ENCODE data around the gene PGM5.
"Not testable (repeated sequence)": the region's sequence is repeated elsewhere in the genome, so short reads cannot be mapped to it uniquely, and the experiment has no call there.

PGM5 gene

DNA sequence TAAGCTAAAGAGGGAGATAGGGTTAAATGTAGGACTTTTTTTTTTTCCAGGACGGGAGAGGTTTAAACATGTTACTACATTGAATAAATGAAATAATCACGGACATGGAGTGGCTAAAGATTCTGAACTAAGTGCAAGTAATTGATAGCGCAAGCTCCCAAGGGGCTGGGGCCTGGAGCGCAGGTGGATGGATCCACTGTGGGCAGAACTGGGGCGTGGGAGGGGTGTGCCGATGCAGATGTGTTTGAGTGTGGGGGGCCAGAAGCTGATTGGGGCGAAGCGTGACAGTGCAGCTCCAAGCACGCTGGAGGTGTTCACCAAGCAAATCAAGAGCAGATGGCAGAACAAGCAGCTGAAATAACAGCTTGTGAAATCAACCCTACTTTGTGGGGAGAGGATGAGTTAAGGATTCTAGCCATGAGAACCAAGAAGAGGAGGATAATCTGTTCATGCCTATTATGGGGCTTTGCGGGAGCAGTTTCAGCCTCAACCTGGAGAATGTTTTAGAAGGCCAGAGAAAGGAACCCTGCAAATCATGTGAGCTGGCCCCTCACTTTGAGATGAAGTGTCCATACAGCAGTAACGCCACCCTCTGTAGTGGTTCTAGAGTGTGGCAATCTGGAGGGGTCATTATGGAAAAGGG is 25.8 kb upstream of the PGM5 start:
- H3K36me3 ChIP-seq (replicated peaks in 1 of 2; ENCODE audit: control insufficient read depth in 2 of 2, insufficient read depth in 2 of 2, low read length in 2 of 2); H3K79me1 ChIP-seq (ENCODE audit: low read depth, low read length); H3K23ac ChIP-seq (ENCODE audit: low read depth, low read length, poor library complexity); H3K27me3 ChIP-seq (ENCODE audit: control insufficient read depth in 3 of 3, insufficient read depth in 3 of 3, low read depth in 1 of 3, low read length in 3 of 3); H4K8ac ChIP-seq (ENCODE audit: low read depth, low read length); DNase-seq (ENCODE audit: low spot score); H3K4me1 ChIP-seq (ENCODE audit: control insufficient read depth in 2 of 2, insufficient read depth in 1 of 2, low read depth in 1 of 2, low read length in 2 of 2); H3K27ac ChIP-seq (replicated peaks; ENCODE audit: low read length); H3K9me3 ChIP-seq (replicated peaks in 1 of 2; ENCODE audit: control insufficient read depth in 2 of 2, insufficient read depth in 1 of 2, low read depth in 1 of 2, low read length in 2 of 2); H2BK15ac ChIP-seq (ENCODE audit: low read length); H2BK12ac ChIP-seq (ENCODE audit: low read length); H2AK5ac ChIP-seq (ENCODE audit: low read depth, low read length); H3K9ac ChIP-seq (ENCODE audit: low read depth, low read length, poor library complexity); H2AFZ ChIP-seq (ENCODE audit: low read length); H4K91ac ChIP-seq (ENCODE audit: low read depth, low read length, poor library complexity); H3K4me3 ChIP-seq (ENCODE audit: low read length in 2 of 2); H2BK5ac ChIP-seq (ENCODE audit: low read length); H3K14ac ChIP-seq (ENCODE audit: low read length); H2BK120ac ChIP-seq (ENCODE audit: low read depth, low read length); H3K4me2 ChIP-seq (ENCODE audit: insufficient read depth, low read length, poor library complexity, severe bottlenecking); H3K4ac ChIP-seq (ENCODE audit: low read length); H3K18ac ChIP-seq (ENCODE audit: low read length): not testable (repeated sequence)
- WGBS, 2 donors (ENCODE audit: extremely low coverage in 2 of 2, insufficient read length in 2 of 2, insufficient replicate concordance in 1 of 2), result no CpG with 5 or more reads among the region's 11 CpGs

DNA sequence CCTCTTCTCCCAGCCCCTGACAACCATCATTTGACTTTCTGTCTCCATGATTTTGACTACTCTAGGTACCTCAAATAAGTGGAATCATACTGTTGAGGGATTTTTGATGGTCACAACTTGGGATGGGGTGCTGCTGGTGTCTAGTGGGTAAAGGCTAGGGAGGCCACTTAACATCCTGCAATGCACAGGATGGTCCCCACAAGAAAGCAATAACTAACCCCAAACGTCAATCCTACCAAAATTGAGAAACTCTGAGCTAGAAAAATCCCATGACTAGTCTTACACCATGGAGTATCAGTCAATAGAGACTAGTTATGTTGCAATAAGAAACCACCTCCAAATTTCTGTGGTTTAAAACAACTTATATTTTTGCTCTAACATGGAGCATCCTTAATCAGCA is 24.3 kb upstream of the PGM5 start:
- not testable (repeated sequence) for H2BK5ac ChIP-seq (ENCODE audit: low read length); H3K4me2 ChIP-seq (ENCODE audit: insufficient read depth, low read length, poor library complexity, severe bottlenecking); H2BK120ac ChIP-seq (ENCODE audit: low read depth, low read length); DNase-seq (ENCODE audit: low spot score); H3K9ac ChIP-seq (ENCODE audit: low read depth, low read length, poor library complexity); H3K4me1 ChIP-seq (ENCODE audit: control insufficient read depth in 2 of 2, insufficient read depth in 1 of 2, low read depth in 1 of 2, low read length in 2 of 2); H3K4ac ChIP-seq (ENCODE audit: low read length); H3K4me3 ChIP-seq (ENCODE audit: low read length in 2 of 2); H3K9me3 ChIP-seq (replicated peaks in 1 of 2; ENCODE audit: control insufficient read depth in 2 of 2, insufficient read depth in 1 of 2, low read depth in 1 of 2, low read length in 2 of 2); H3K79me1 ChIP-seq (ENCODE audit: low read depth, low read length); H3K27ac ChIP-seq (replicated peaks; ENCODE audit: low read length); H2BK15ac ChIP-seq (ENCODE audit: low read length); H3K27me3 ChIP-seq (ENCODE audit: control insufficient read depth in 3 of 3, insufficient read depth in 3 of 3, low read depth in 1 of 3, low read length in 3 of 3); H3K14ac ChIP-seq (ENCODE audit: low read length); H3K23ac ChIP-seq (ENCODE audit: low read depth, low read length, poor library complexity); H2AFZ ChIP-seq (ENCODE audit: low read length); H2BK12ac ChIP-seq (ENCODE audit: low read length); H3K36me3 ChIP-seq (replicated peaks in 1 of 2; ENCODE audit: control insufficient read depth in 2 of 2, insufficient read depth in 2 of 2, low read length in 2 of 2); H4K91ac ChIP-seq (ENCODE audit: low read depth, low read length, poor library complexity); H3K18ac ChIP-seq (ENCODE audit: low read length); H4K8ac ChIP-seq (ENCODE audit: low read depth, low read length); H2AK5ac ChIP-seq (ENCODE audit: low read depth, low read length)
- no CpG with 5 or more reads among the region's 1 CpG for WGBS, 2 donors (ENCODE audit: extremely low coverage in 2 of 2, insufficient read length in 2 of 2, insufficient replicate concordance in 1 of 2)

GRCh38 chr9:68335935-68336334 is 20.5 kb upstream of the PGM5 start:
- H4K91ac ChIP-seq (ENCODE audit: low read depth, low read length, poor library complexity), result not testable (repeated sequence)

GRCh38 chr9:68336639-68337339 is 19.6 kb upstream of the PGM5 start:
- H3K18ac ChIP-seq (ENCODE audit: low read length); DNase-seq (ENCODE audit: low spot score); H3K4me2 ChIP-seq (ENCODE audit: insufficient read depth, low read length, poor library complexity, severe bottlenecking); H3K79me1 ChIP-seq (ENCODE audit: low read depth, low read length); H3K9me3 ChIP-seq (replicated peaks in 1 of 2; ENCODE audit: control insufficient read depth in 2 of 2, insufficient read depth in 1 of 2, low read depth in 1 of 2, low read length in 2 of 2); H2BK15ac ChIP-seq (ENCODE audit: low read length); H2BK120ac ChIP-seq (ENCODE audit: low read depth, low read length); H2AK5ac ChIP-seq (ENCODE audit: low read depth, low read length); H3K23ac ChIP-seq (ENCODE audit: low read depth, low read length, poor library complexity); H4K8ac ChIP-seq (ENCODE audit: low read depth, low read length); H3K4me3 ChIP-seq (ENCODE audit: low read length in 2 of 2); H3K4ac ChIP-seq (ENCODE audit: low read length); H2BK12ac ChIP-seq (ENCODE audit: low read length); H3K14ac ChIP-seq (ENCODE audit: low read length); H3K9ac ChIP-seq (ENCODE audit: low read depth, low read length, poor library complexity); H3K4me1 ChIP-seq (ENCODE audit: control insufficient read depth in 2 of 2, insufficient read depth in 1 of 2, low read depth in 1 of 2, low read length in 2 of 2); H2BK5ac ChIP-seq (ENCODE audit: low read length); H2AFZ ChIP-seq (ENCODE audit: low read length); H3K27me3 ChIP-seq (ENCODE audit: control insufficient read depth in 3 of 3, insufficient read depth in 3 of 3, low read depth in 1 of 3, low read length in 3 of 3); H3K27ac ChIP-seq (replicated peaks; ENCODE audit: low read length); H4K91ac ChIP-seq (ENCODE audit: low read depth, low read length, poor library complexity); H3K36me3 ChIP-seq (replicated peaks in 1 of 2; ENCODE audit: control insufficient read depth in 2 of 2, insufficient read depth in 2 of 2, low read length in 2 of 2): not testable (repeated sequence)
- WGBS, 2 donors (ENCODE audit: extremely low coverage in 2 of 2, insufficient read length in 2 of 2, insufficient replicate concordance in 1 of 2), result no CpG with 5 or more reads among the region's 10 CpGs

More at GRCh38 chr9:68335935-68336334, 20.5 kb upstream of the PGM5 start:
- not testable (repeated sequence) for H2BK120ac ChIP-seq (ENCODE audit: low read depth, low read length); H3K9me3 ChIP-seq (replicated peaks in 1 of 2; ENCODE audit: control insufficient read depth in 2 of 2, insufficient read depth in 1 of 2, low read depth in 1 of 2, low read length in 2 of 2); H3K79me1 ChIP-seq (ENCODE audit: low read depth, low read length); H4K8ac ChIP-seq (ENCODE audit: low read depth, low read length); H3K4me1 ChIP-seq (ENCODE audit: control insufficient read depth in 2 of 2, insufficient read depth in 1 of 2, low read depth in 1 of 2, low read length in 2 of 2); H3K27me3 ChIP-seq (ENCODE audit: control insufficient read depth in 3 of 3, insufficient read depth in 3 of 3, low read depth in 1 of 3, low read length in 3 of 3); H3K14ac ChIP-seq (ENCODE audit: low read length); H3K4ac ChIP-seq (ENCODE audit: low read length); H2BK12ac ChIP-seq (ENCODE audit: low read length); H3K9ac ChIP-seq (ENCODE audit: low read depth, low read length, poor library complexity); H2AK5ac ChIP-seq (ENCODE audit: low read depth, low read length); H2BK5ac ChIP-seq (ENCODE audit: low read length); DNase-seq (ENCODE audit: low spot score); H3K4me2 ChIP-seq (ENCODE audit: insufficient read depth, low read length, poor library complexity, severe bottlenecking); H3K18ac ChIP-seq (ENCODE audit: low read length); H2AFZ ChIP-seq (ENCODE audit: low read length); H3K27ac ChIP-seq (replicated peaks; ENCODE audit: low read length); H2BK15ac ChIP-seq (ENCODE audit: low read length); H3K4me3 ChIP-seq (ENCODE audit: low read length in 2 of 2); H3K23ac ChIP-seq (ENCODE audit: low read depth, low read length, poor library complexity); H3K36me3 ChIP-seq (replicated peaks in 1 of 2; ENCODE audit: control insufficient read depth in 2 of 2, insufficient read depth in 2 of 2, low read length in 2 of 2)
- WGBS, 2 donors (ENCODE audit: extremely low coverage in 2 of 2, insufficient read length in 2 of 2, insufficient replicate concordance in 1 of 2), result no CpG with 5 or more reads among the region's 3 CpGs

All from neuronal stem cell (in vitro differentiated cells).